Activated CD8-positive, alpha-beta memory T cell treated with anti-CD3 and anti-CD28 coated beads for 24 hours (primary cell): ENCODE results near the gene AADACL4.
"Not testable (repeated sequence)": the region's sequence is repeated elsewhere in the genome, so short reads cannot be mapped to it uniquely, and the experiment has no call there.

Experiments
- DNase-seq: peaks from one replicate; pipeline ENCODE4 v3.0.0-alpha.2; 2020

Gene AADACL4

GRCh38 chr1:12630946-12631530 lies 12.8 kb upstream of the AADACL4 start:
- DNase-seq, result no peak

- DNase-seq, result no peak
Measured at GRCh38 chr1:12631571-12631970, 12.3 kb upstream of the AADACL4 start.

GRCh38 chr1:12634156-12634555 lies 9.7 kb upstream of the AADACL4 start:
- DNase-seq, result no peak

- no peak for DNase-seq
Measured at GRCh38 chr1:12634696-12635202, 9.1 kb upstream of the AADACL4 start.

GRCh38 chr1:12636098-12636950 lies 7.6 kb upstream of the AADACL4 start:
- DNase-seq, result no peak

- DNase-seq, result no peak
Measured at GRCh38 chr1:12637693-12638092, 6.2 kb upstream of the AADACL4 start.

- DNase-seq, result no peak
Measured at GRCh38 chr1:12640237-12640957, 3.5 kb upstream of the AADACL4 start.

GRCh38 chr1:12640958-12641272 lies 3.0 kb upstream of the AADACL4 start:
- DNase-seq, result no peak

- DNase-seq, result no peak
Measured at GRCh38 chr1:12643079-12643478, 806 bp upstream of the AADACL4 start.

GRCh38 chr1:12644237-12644636 lies 352 bp downstream of the AADACL4 start:
- no peak for DNase-seq

- no peak for DNase-seq
Measured at GRCh38 chr1:12644829-12645228, 944 bp downstream of the AADACL4 start.

GRCh38 chr1:12645401-12645800 lies 1.5 kb downstream of the AADACL4 start:
- not testable (repeated sequence) for DNase-seq

GRCh38 chr1:12648741-12649140 lies 4.9 kb downstream of the AADACL4 start:
- no peak for DNase-seq

GRCh38 chr1:12649971-12650421 lies 6.1 kb downstream of the AADACL4 start:
- DNase-seq, result no peak

- no peak for DNase-seq
Measured at GRCh38 chr1:12654004-12654567, 10.2 kb downstream of the AADACL4 start.

- no peak for DNase-seq
Measured at GRCh38 chr1:12654657-12655056, 10.8 kb downstream of the AADACL4 start.

GRCh38 chr1:12656575-12656974 lies 12.7 kb downstream of the AADACL4 start:
- DNase-seq, result no peak

- DNase-seq, result no peak
Measured at GRCh38 chr1:12657060-12657884, 13.4 kb downstream of the AADACL4 start.

- DNase-seq, result not testable (repeated sequence)
Measured at GRCh38 chr1:12657885-12658512, 14.1 kb downstream of the AADACL4 start.

GRCh38 chr1:12658531-12659453 lies 14.9 kb downstream of the AADACL4 start:
- DNase-seq, result peak; percentile 86
